Subcutaneous adipose tissue (tissue), 4 donors: ENCODE results near the gene PELI1. TPM values are rescaled to one million over a fixed set of nuclear protein-coding genes. Genes with fewer than 3 reads are reported as not detected.

Experiments used
- total RNA-seq, 4 donors: library from RNA; depleted of rRNA; stranded (reverse); fragments of >200 nt; gene quantifications; one replicate each; pipeline ENCODE4 v1.1.0, GENCODE V29; 2016
- TF ChIP-seq, protein P1 (sequence below): fragments of 450-650 bp; IDR thresholded peaks from one replicate; pipeline ENCODE4 v1.5.1; 2016; ENCODE audit warnings: low read depth, mild to moderate bottlenecking, control low read depth, antibody characterized with exemption, moderate library complexity

The PELI1 gene
- total RNA-seq, result 10 to 100 TPM; 24.7 to 58.5 (median 28.4) TPM

DNA sequence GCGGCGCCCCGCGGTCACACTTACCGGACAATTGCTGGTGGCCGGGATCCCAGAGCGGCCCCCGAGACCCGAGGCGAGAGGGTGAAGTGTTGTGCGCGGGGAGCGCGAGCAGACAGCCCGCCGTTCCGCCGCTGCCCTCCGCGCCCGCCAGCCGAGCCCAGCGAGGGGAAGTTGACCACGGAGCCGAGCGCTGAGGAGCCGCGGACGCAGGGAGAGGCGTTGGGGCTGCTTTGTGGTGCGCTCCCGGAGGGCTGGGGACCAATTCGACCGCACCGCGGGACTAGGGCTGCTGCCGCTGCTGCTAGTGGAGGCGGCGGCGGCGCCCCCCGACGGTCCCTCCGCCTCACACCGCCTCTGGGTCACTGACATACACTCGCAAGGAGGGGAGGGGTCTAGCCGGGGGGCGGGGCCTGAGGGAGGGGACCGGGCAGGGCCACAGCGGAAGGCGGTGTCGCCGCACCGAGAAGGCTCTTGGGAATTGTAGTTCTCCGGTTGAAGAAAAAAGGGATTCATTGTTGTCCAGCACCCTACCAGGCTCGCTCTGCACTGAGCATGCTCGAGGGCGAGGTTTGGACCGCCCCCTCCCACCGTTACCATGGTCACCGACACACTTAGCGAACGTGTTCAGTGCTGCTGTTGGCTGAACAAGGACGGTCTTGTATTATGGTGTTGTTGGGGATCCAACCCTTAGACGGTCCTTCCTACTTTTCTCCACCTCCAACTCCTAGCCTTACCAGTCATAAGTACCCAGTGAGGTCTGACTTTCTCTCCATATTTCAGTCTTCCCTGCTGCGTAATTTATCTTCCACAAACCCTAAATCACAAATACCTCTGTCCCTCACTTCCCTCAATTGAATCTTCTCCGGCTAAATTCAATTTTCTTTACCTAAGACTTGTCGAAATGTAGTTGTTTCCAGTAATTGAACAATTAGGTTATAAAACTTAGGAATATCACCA is at the start of gene PELI1:
PELI1 (minus strand) TSS at position 364 of the 957 bp plus-strand sequence. CDS start 36,110 bp downstream, outside the sequence.
- TF ChIP-seq, protein P1, sequence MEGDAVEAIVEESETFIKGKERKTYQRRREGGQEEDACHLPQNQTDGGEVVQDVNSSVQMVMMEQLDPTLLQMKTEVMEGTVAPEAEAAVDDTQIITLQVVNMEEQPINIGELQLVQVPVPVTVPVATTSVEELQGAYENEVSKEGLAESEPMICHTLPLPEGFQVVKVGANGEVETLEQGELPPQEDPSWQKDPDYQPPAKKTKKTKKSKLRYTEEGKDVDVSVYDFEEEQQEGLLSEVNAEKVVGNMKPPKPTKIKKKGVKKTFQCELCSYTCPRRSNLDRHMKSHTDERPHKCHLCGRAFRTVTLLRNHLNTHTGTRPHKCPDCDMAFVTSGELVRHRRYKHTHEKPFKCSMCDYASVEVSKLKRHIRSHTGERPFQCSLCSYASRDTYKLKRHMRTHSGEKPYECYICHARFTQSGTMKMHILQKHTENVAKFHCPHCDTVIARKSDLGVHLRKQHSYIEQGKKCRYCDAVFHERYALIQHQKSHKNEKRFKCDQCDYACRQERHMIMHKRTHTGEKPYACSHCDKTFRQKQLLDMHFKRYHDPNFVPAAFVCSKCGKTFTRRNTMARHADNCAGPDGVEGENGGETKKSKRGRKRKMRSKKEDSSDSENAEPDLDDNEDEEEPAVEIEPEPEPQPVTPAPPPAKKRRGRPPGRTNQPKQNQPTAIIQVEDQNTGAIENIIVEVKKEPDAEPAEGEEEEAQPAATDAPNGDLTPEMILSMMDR, result no peak

GRCh38 chr2:64193491-64193890 is 49.3 kb upstream of the PELI1 start:
- TF ChIP-seq, protein P1, result no peak

GRCh38 chr2:64192664-64193105 is 48.5 kb upstream of the PELI1 start:
- TF ChIP-seq, protein P1, result no peak

GRCh38 chr2:64192125-64192479 is 47.9 kb upstream of the PELI1 start:
- TF ChIP-seq, protein P1, result no peak

DNA sequence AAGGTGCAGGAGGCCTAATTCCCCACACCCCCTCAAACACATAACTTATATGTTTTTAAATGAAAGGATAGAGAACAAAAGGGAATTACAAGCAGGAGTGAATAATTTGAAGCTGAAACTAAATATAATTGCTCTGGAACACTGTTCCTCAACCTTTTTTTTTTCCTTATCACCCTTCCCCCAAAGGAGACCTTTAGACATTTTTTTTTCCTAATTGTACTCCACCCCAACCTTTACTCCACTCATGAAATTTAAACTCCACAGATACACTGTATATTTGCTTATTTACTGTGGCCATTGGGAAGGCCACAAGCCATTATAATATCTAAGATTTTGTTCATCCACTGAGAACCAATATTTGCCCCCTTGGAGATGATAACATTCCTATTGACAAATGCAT is 45.4 kb upstream of the PELI1 start:
- TF ChIP-seq, protein P1, result no peak

DNA sequence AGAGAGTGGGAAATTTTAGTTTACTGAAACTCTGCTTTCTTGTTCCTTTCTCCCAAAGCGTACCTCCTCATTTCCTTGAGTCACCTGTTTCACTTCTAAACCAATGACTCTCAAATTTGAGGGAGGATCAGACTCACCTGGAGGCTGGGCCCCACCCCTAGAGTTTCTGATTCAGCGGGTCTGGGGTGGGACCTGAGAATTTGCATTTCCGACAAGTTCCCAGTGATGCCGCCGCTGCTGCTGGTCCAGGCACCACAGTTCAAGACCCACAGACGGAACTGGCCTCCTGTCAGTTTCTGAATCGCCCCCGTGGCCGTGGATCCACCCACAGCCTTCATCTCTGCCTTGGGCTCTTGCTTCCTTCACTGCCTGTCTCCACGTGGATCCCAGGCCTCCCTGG is 44.9 kb upstream of the PELI1 start:
- TF ChIP-seq, protein P1, result no peak

DNA sequence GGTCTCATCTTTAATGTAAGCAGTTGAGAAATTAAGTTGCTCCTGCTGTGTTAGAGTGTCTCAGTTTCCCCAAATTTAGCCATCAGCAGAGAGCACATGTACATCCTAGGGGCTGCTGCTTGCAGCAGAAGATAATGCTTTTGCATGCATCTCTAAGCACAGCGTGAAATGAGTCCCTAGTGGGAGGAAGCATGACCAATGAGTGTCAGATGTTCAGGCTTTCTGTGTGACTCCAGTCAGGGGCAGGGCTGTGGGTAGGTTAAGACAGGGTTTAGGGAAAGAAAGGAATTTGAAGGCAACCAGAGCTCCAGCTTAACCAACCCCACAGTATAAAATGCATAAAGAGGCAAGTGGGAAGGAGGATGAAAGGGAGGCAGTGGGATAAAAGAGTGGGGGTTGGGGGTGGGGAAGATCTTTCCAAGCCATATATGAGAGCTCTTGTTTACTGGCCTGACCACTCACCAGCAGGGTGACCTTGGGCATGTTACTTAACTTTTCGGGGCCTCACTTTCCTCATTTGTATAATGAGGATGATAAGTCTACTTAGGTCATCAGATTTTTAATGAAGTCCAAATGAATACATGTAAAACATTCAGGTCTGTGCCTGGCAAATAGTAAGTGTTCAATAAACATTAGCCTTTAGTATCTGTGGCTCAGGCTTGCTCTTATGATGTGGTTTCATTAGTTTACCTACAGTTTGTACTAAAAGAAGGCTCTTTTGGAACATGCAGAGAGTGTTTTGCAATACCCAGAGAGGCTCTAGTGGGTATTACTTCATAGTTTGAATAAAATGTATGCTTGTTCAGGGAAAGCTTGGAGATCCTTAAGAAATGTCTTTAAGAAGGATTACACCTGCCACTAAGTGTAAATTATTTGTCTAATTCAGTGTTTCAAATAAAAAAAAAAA is 42.7 kb upstream of the PELI1 start:
- TF ChIP-seq, protein P1, result no peak
